DND-41 (cell line): Measurements from ENCODE around the gene PFDN2.
"Not testable (repeated sequence)": the region's sequence is repeated elsewhere in the genome, so short reads cannot be mapped to it uniquely, and the experiment has no call there.

Experiments
- ATAC-seq: fragments of 200-7000 bp; cut with Tn5 transposase; 3 replicates; pipeline ENCODE4 v1.9.1; 2021; ENCODE audit warnings: low read depth; ENCODE audit not compliant: insufficient read depth
- DNase-seq: peaks from one replicate; pipeline ENCODE4 v3.0.0-alpha.2; 2020
- H2AFZ ChIP-seq: 2 replicates; pipeline ENCODE4 v1.6.0; 2012; ENCODE audit warnings: low read depth, low read length
- H3K27ac ChIP-seq: 2 replicates; pipeline ENCODE4 v1.5.1; 2012; ENCODE audit warnings: low read length, inconsistent platforms
- H3K27me3 ChIP-seq: fragments of 200-600 bp; sonication (generic); 2 replicates; pipeline ENCODE4 v1.6.0; 2012; ENCODE audit warnings: low read length, mild to moderate bottlenecking, inconsistent platforms; ENCODE audit not compliant: insufficient read depth, poor library complexity
- H3K36me3 ChIP-seq: 2 replicates; pipeline ENCODE4 v1.5.1; 2012; ENCODE audit warnings: low read length, inconsistent platforms; ENCODE audit not compliant: insufficient read depth
- H3K4me1 ChIP-seq: 2 replicates; pipeline ENCODE4 v1.5.1; 2012; ENCODE audit warnings: mild to moderate bottlenecking, low read length; ENCODE audit not compliant: insufficient read depth
- H3K4me2 ChIP-seq: 2 replicates; pipeline ENCODE4 v1.6.0; 2012; ENCODE audit warnings: mild to moderate bottlenecking, moderate library complexity, low read length, inconsistent platforms; ENCODE audit not compliant: insufficient read depth
- H3K4me3 ChIP-seq, 2 experiments: fragments of 200-600 bp in 1 of 2; shearing (Covaris generic) in 1 of 2; 2 replicates each; pipeline ENCODE4 v1.5.1; 2012 to 2016; ENCODE audit warnings: inconsistent platforms in 2 of 2, low read length in 2 of 2, mild to moderate bottlenecking in 2 of 2, low read depth in 1 of 2, moderate library complexity in 1 of 2
- H3K79me2 ChIP-seq: 2 replicates; pipeline ENCODE4 v1.6.0; 2012; ENCODE audit warnings: low read length, inconsistent platforms; ENCODE audit not compliant: insufficient read depth
- H3K9ac ChIP-seq: 2 replicates; pipeline ENCODE4 v1.6.0; 2012; ENCODE audit warnings: low read depth, mild to moderate bottlenecking, inconsistent platforms, low read length, moderate library complexity
- H3K9me3 ChIP-seq: 2 replicates; pipeline ENCODE4 v1.5.1; 2012; ENCODE audit warnings: low read length, moderate library complexity, mild to moderate bottlenecking, inconsistent platforms; ENCODE audit not compliant: insufficient read depth, severe bottlenecking
- H4K20me1 ChIP-seq: 2 replicates; pipeline ENCODE4 v1.6.0; 2012; ENCODE audit warnings: low read length; ENCODE audit not compliant: insufficient read depth
- EZH2 ChIP-seq: IDR thresholded peaks from 3 replicates; pipeline ENCODE4 v1.6.1; 2012; ENCODE audit warnings: borderline replicate concordance, low read depth, mild to moderate bottlenecking, moderate library complexity, low read length, inconsistent platforms; ENCODE audit not compliant: severe bottlenecking
- TF ChIP-seq, protein P1 (sequence below): IDR thresholded peaks from 2 replicates; pipeline ENCODE4 v1.5.1; 2012; ENCODE audit warnings: borderline replicate concordance, low read length, moderate library complexity, mild to moderate bottlenecking; ENCODE audit not compliant: poor library complexity, severe bottlenecking; ENCODE audit errors: extremely low read depth

PFDN2 gene

DNA sequence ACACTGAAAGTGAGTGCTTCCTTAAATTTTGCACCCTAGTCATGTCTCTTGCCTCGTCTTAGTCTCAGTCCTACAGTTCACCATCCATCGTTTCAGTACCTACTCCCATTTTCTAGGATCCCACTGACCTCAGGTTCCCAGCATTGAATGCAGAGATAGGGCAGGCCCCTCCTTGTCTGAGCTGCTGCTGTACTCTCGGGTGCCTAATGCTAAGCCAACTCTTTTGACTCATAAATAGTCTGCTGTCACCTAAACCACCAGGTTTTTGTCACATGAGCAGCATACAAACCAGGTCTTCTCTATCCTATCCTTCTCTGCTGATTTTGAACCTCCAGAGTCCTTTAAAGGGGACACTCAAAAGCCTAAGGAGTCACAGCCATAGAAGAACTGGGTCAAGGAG lies 51.1 kb downstream of the PFDN2 start:
- Histone ChIP-seq H2AFZ (no peak overlapping the region), H3K4me2 (peak overlapping the region; percentile 92)
- DNase-seq, result no peak

DNA sequence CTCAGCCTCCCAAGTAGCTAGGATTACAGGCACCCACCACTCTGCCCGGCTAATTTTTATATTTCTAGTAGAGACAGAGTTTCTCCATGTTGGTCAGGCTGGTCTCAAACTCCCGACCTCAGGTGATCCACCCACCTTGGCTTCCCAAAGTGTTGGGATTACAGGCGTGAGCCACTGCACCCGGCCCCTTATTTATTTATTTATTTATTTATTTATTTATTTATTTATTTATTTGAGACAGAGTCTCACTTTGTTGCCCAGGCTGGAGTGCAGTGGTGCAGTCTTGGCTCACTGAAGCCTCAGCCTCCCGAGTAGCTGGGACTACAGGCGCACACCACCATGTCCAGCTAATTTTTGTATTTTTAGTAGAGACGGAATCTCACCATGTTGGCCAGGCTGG lies 52.2 kb downstream of the PFDN2 start:
- DNase-seq, H3K9ac ChIP-seq, H3K4me3 ChIP-seq, H3K27me3 ChIP-seq, ATAC-seq, H3K27ac ChIP-seq, H3K4me2 ChIP-seq, H2AFZ ChIP-seq, H3K9me3 ChIP-seq: not testable (repeated sequence)
- peaks cover 28% of the 10 kb centered on the region for H3K36me3 ChIP-seq
- peaks cover 21% of the 10 kb centered on the region for H4K20me1 ChIP-seq
- H3K79me2 ChIP-seq, result peaks cover 79% of the 10 kb centered on the region
- peaks cover 43% of the 10 kb centered on the region for H3K4me1 ChIP-seq

More for the DNA sequence above, 51.1 kb downstream of the PFDN2 start:
- Histone ChIP-seq H3K27me3 (no peaks in the 10 kb centered on the region), H3K9me3 (no peaks in the 10 kb centered on the region), H3K27ac (peak overlapping the region; percentile 52; the same call in 1 of the 2 replicates), H3K79me2 (peaks cover 73% of the 10 kb centered on the region), H3K36me3 (peaks cover 25% of the 10 kb centered on the region), H3K4me1 (peaks cover 43% of the 10 kb centered on the region), H3K9ac (no peak overlapping the region), H3K4me3 (no peak overlapping the region), H4K20me1 (peaks cover 21% of the 10 kb centered on the region)
- ATAC-seq, result no peak
- TF ChIP-seq EZH2, result no peak
- TF ChIP-seq, protein P1, sequence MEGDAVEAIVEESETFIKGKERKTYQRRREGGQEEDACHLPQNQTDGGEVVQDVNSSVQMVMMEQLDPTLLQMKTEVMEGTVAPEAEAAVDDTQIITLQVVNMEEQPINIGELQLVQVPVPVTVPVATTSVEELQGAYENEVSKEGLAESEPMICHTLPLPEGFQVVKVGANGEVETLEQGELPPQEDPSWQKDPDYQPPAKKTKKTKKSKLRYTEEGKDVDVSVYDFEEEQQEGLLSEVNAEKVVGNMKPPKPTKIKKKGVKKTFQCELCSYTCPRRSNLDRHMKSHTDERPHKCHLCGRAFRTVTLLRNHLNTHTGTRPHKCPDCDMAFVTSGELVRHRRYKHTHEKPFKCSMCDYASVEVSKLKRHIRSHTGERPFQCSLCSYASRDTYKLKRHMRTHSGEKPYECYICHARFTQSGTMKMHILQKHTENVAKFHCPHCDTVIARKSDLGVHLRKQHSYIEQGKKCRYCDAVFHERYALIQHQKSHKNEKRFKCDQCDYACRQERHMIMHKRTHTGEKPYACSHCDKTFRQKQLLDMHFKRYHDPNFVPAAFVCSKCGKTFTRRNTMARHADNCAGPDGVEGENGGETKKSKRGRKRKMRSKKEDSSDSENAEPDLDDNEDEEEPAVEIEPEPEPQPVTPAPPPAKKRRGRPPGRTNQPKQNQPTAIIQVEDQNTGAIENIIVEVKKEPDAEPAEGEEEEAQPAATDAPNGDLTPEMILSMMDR, result no peak

DNA sequence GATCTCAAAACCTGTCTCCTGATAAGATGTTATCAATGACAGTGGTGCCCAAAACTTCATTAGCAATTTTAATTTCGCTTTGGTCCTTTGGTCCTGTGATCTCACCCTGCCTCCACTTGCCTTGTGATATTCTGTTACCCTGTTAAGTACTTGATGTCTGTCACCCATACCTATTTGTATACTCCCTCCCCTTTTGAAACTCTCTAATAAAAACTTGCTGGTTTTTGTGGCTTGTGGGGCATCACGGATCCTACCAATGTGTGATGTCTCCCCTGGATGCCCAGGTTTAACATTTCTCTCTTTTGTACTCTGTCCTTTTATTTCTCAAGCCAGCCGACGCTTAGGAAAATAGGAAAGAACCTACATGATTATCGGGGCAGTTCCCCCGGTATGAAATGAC lies 53.9 kb downstream of the PFDN2 start:
- peaks cover 21% of the 10 kb centered on the region for H4K20me1 ChIP-seq
- not testable (repeated sequence) for H3K9me3 ChIP-seq, DNase-seq, H2AFZ ChIP-seq, ATAC-seq, H3K9ac ChIP-seq, H3K4me2 ChIP-seq, H3K4me3 ChIP-seq, H3K27me3 ChIP-seq, H3K27ac ChIP-seq
- peaks cover 39% of the 10 kb centered on the region for H3K36me3 ChIP-seq
- H3K79me2 ChIP-seq, result peaks cover 76% of the 10 kb centered on the region
- peaks cover 31% of the 10 kb centered on the region for H3K4me1 ChIP-seq

DNA sequence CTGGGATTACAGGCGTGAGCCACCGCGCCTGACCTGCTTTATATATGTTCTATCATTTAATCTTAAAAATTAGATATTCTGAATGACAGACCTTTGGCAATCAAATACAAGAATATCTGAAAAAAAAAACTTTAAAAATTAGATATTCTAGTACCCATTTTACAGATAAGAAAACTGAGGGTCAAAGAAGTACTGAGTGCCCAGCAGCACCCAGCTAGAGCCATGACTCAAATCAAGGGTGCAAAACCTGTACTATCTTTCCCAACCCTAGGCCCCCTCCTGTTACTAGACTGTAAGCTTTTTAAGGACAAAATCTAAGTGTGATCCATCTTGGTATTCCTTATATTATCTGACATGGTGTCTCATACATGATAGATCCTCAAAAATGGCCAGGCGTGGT lies 56.4 kb downstream of the PFDN2 start:
- DNase-seq (no peak), ATAC-seq (no peak)
- Histone ChIP-seq H3K4me3 (no peak overlapping the region), H3K4me2 (no peak overlapping the region), H4K20me1 (peaks cover 11% of the 10 kb centered on the region; the same call in 1 of the 2 replicates), H3K79me2 (peaks cover 58% of the 10 kb centered on the region), H2AFZ (no peak overlapping the region), H3K9me3 (no peaks in the 10 kb centered on the region), H3K36me3 (peaks cover 49% of the 10 kb centered on the region), H3K27ac (no peak overlapping the region), H3K4me1 (peaks cover 6% of the 10 kb centered on the region), H3K27me3 (no peaks in the 10 kb centered on the region), H3K9ac (no peak overlapping the region)
- TF ChIP-seq, protein P1, result no peak
- TF ChIP-seq EZH2, result no peak
